HG02571 (cell line): ENCODE data around the gene EIF5A.

ENCODE experiments used
- ATAC-seq: cut with Tn5 transposase; IDR thresholded peaks from one replicate; pipeline ENCODE4 v1.9.1; 2021; ENCODE audit warnings: mild to moderate bottlenecking, moderate library complexity; ENCODE audit not compliant: unreplicated experiment

The EIF5A gene

GRCh38 chr17:7352910-7353635 is 45.6 kb downstream of the EIF5A start:
- no peak for ATAC-seq

GRCh38 chr17:7354262-7354843 is 46.9 kb downstream of the EIF5A start:
- no peak for ATAC-seq

GRCh38 chr17:7355053-7355452 is 47.6 kb downstream of the EIF5A start, which contains the start of gene TMEM95:
Gene TMEM95 (plus strand): TSS chr17:7355156. CDS start chr17:7355205, 49 bp downstream.
- no peak for ATAC-seq

- ATAC-seq: no peak
Observed at GRCh38 chr17:7355573-7355972, 48.1 kb downstream of the EIF5A start.

GRCh38 chr17:7356072-7356549 is 48.7 kb downstream of the EIF5A start:
- no peak for ATAC-seq

- ATAC-seq: no peak
Observed at GRCh38 chr17:7356756-7357155, 49.3 kb downstream of the EIF5A start.

- ATAC-seq: no peak
Observed at GRCh38 chr17:7357381-7357780, 50.0 kb downstream of the EIF5A start.

GRCh38 chr17:7361906-7362305 is 54.5 kb downstream of the EIF5A start:
- ATAC-seq: no peak
